IPS-18a (cell line): ENCODE data around the gene ITLN1.
"Not testable (repeated sequence)": the region's sequence is repeated elsewhere in the genome, so short reads cannot be mapped to it uniquely, and the experiment has no call there.

ENCODE experiments used
- H3K27ac ChIP-seq: one replicate; pipeline ENCODE4 v1.5.1; 2013; ENCODE audit warnings: low read length
- H3K27me3 ChIP-seq: one replicate; pipeline ENCODE4 v1.6.1; 2013; ENCODE audit warnings: mild to moderate bottlenecking, low read length; ENCODE audit not compliant: control insufficient read depth, insufficient read depth
- H3K36me3 ChIP-seq: one replicate; pipeline ENCODE4 v1.6.1; 2013; ENCODE audit warnings: low read depth, low read length; ENCODE audit not compliant: control insufficient read depth
- H3K4me1 ChIP-seq: one replicate; pipeline ENCODE4 v1.6.1; 2013; ENCODE audit warnings: low read depth, low read length; ENCODE audit not compliant: control insufficient read depth
- H3K4me3 ChIP-seq: one replicate; pipeline ENCODE4 v1.5.1; 2013; ENCODE audit warnings: low read length
- H3K9ac ChIP-seq: one replicate; pipeline ENCODE4 v1.6.1; 2013; ENCODE audit warnings: mild to moderate bottlenecking, low read length, moderate library complexity
- H3K9me3 ChIP-seq: one replicate; pipeline ENCODE4 v1.6.1; 2013; ENCODE audit warnings: low read depth, low read length; ENCODE audit not compliant: control insufficient read depth

ITLN1 gene

DNA sequence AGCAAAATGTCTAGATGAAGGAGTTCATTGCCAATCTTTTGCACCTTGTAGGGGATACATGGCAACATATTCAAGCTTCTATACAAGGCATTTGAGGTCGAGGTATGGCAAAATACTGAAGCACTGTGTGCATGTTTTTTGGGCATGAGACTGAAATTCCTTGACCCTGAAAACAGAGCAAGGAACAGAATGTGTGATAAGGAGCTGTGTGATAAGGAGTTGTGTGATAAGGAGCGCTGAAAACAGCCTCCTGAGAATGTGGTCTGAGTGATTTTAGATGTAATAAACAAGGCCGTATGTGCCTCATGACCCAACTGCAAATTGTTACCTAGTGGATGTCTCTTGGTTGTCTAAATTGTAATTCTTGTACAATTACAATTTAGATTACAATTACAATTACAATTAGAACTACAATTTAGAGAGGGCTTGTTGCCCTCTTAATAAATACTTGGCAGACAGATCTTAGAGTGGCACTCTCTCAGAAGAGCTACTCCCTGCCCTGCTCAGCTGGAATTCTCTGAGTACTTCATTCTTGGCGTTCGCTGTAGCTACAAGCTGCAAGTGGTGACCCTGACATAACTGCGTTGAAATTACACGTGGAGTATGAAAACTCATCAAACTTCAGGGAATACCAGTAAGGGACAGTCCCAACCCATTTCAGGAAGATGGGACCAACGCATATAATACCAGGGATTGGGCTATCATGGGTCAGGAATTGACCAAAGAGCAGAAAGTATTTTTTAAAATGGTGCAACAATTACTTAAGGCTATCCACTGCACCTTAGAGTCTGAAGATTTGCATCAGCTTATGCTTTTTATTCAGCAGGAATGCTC lies 20.0 kb upstream of the ITLN1 start:
- H3K27ac ChIP-seq: no peak overlapping the region
- no peak overlapping the region for H3K9ac ChIP-seq
- no peaks in the 10 kb centered on the region for H3K9me3 ChIP-seq
- no peak overlapping the region for H3K4me3 ChIP-seq
- H3K27me3 ChIP-seq: no peaks in the 10 kb centered on the region
- H3K4me1 ChIP-seq: no peaks in the 10 kb centered on the region
- no peaks in the 10 kb centered on the region for H3K36me3 ChIP-seq

DNA sequence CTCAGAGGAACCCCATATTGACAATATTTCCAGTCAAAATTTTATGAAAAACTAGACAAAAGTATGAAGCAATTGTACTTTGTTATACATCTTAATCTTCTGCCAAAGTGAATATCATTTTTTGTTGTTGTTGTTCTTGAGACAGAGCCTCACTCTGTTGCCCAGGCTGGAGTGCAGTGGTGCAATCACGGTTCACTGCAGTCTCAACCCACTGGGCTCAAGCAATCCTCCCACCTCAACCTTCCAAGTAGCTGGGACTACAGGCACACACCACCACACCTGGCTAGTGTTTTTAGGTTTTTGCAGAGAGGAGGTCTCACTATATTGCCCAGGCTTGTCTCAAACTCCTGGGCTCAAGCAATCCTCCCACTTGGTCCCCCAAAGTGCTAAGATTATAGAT lies 17.3 kb upstream of the ITLN1 start:
- H3K4me3 ChIP-seq, H3K9ac ChIP-seq, H3K9me3 ChIP-seq, H3K27ac ChIP-seq, H3K4me1 ChIP-seq, H3K36me3 ChIP-seq, H3K27me3 ChIP-seq: not testable (repeated sequence)

DNA sequence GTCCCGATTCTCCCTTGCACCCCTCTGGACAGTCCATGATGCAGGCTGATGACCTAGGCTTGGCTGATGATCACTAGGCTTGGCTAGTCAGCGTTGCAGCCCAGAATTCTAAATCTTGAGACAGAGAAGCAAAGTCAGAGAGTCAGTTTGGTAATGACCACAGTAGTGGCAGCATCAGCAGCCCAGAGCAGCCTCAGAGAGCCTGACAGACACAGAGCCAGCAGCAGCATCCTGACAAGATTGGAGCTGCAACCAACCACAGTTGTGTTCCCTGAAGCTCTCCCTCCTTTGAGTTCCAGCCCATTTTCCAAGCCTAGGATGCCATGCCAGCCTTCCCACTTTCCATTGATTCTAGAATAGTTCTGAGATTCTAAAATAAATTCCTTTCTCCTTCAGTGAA lies 16.8 kb upstream of the ITLN1 start:
- Histone ChIP-seq H3K36me3 (no peaks in the 10 kb centered on the region), H3K4me1 (no peaks in the 10 kb centered on the region), H3K4me3 (no peak overlapping the region), H3K27ac (no peak overlapping the region), H3K9ac (no peak overlapping the region), H3K27me3 (no peaks in the 10 kb centered on the region), H3K9me3 (no peaks in the 10 kb centered on the region)

- H3K4me1 ChIP-seq, H3K9me3 ChIP-seq, H3K27ac ChIP-seq, H3K4me3 ChIP-seq, H3K36me3 ChIP-seq, H3K27me3 ChIP-seq, H3K9ac ChIP-seq: not testable (repeated sequence)
Measured at GRCh38 chr1:160900683-160901082, 15.7 kb upstream of the ITLN1 start.

- H3K4me3 ChIP-seq, H3K4me1 ChIP-seq, H3K9ac ChIP-seq, H3K27ac ChIP-seq, H3K9me3 ChIP-seq, H3K36me3 ChIP-seq, H3K27me3 ChIP-seq: not testable (repeated sequence)
Measured at GRCh38 chr1:160894368-160895135, 9.6 kb upstream of the ITLN1 start.

DNA sequence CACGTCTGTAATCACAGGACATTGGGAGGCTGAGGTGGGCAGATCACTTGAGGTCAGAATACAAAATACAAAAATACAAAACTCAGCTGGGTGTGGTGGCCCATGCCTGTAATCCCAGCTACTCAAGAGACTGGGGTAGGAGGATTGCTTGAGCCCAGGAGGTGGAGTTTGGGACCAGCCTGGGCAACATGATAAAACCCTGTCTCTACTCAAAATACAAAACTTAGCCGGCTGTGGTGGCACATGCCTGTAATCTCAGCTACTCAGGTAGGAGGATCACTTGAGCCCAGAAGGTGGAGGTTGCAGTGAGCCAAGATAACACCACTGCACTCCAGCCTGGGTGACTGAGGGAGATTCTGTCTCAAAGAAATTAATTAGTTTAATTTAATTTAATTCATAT lies 6.5 kb upstream of the ITLN1 start:
- H3K4me3 ChIP-seq: no peak overlapping the region
- H3K36me3 ChIP-seq: no peaks in the 10 kb centered on the region
- H3K4me1 ChIP-seq: no peaks in the 10 kb centered on the region
- no peaks in the 10 kb centered on the region for H3K27me3 ChIP-seq
- H3K27ac ChIP-seq: no peak overlapping the region
- no peak overlapping the region for H3K9ac ChIP-seq
- no peaks in the 10 kb centered on the region for H3K9me3 ChIP-seq

GRCh38 chr1:160888926-160889325 lies 3.9 kb upstream of the ITLN1 start:
- Histone ChIP-seq H3K9ac (no peak overlapping the region), H3K36me3 (no peaks in the 10 kb centered on the region), H3K9me3 (no peaks in the 10 kb centered on the region), H3K27me3 (no peaks in the 10 kb centered on the region), H3K4me3 (no peak overlapping the region), H3K4me1 (no peaks in the 10 kb centered on the region), H3K27ac (no peak overlapping the region)

GRCh38 chr1:160887071-160887470 lies 2.1 kb upstream of the ITLN1 start:
- Histone ChIP-seq H3K4me3 (no peak overlapping the region), H3K27ac (no peak overlapping the region), H3K27me3 (no peaks in the 10 kb centered on the region), H3K4me1 (no peaks in the 10 kb centered on the region), H3K36me3 (no peaks in the 10 kb centered on the region), H3K9me3 (no peaks in the 10 kb centered on the region), H3K9ac (no peak overlapping the region)

DNA sequence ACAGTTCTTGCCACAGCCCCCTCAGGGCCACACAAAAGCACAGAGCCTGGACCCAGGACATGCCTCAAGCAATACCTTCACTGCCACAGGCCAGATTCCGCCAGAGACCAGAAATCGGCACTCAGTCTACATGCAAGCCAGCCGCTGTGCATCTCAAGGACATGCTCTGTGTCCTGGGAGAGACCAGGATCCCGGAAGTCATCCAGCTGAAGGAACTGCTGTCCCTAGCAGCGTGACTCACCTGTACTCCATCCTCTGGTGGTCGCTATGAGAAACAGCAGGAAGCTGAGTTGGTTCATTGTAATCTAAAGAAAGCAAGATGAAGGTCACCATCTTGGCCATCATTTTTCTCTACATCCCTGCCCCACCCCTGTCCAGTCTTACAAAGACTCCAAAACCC lies 401 bp downstream of the ITLN1 start:
- Histone ChIP-seq H3K27ac (no peak overlapping the region), H3K9ac (no peak overlapping the region), H3K36me3 (no peaks in the 10 kb centered on the region), H3K4me3 (no peak overlapping the region), H3K4me1 (no peaks in the 10 kb centered on the region), H3K9me3 (no peaks in the 10 kb centered on the region), H3K27me3 (no peaks in the 10 kb centered on the region)

DNA sequence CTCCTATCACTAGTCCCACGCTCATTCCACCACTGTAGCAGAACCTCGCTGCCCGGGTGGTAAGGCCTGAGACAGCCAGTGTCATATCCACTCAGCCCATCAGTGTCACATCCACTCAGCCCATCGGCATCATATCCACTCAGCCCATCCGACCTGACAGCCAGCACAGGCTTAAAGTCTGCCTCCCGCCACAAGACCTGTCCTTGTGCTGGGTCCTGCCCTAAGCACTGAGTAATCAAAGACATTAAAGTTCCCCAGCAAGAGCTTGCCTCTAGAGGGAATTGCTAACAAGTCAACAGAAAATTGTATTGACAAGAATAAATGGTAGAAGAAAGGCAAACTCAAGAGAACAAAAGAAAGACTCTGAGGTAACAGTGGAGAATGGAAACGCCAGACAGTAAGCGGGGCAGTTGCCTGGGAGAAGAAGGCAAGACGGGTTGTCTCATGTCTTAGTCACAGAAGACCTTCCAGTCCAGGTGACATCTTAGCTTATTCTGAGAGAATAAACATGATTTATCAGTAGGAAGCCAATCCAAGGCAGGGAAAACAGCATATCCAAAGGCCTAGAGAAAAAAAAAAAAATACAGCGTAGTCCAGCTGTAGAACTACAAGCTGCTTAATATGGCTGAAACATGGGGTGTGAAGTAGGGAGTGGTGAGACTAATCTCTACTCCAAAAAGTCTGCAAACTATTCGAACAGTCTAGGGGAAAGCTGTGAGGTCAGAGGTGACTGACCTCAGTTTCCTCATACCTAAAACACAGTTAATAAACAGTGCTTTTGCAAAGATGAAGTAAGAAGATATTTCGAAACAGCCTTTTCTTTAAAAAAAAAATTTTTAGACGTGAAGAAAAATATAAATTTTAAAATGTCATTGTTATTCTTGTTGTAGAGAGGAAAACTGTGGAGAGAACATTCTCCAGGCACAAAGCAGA lies 1.1 kb downstream of the ITLN1 start:
- Histone ChIP-seq H3K36me3 (no peaks in the 10 kb centered on the region), H3K27ac (no peak overlapping the region), H3K9ac (no peak overlapping the region), H3K9me3 (no peaks in the 10 kb centered on the region), H3K4me3 (no peak overlapping the region), H3K4me1 (no peaks in the 10 kb centered on the region), H3K27me3 (no peaks in the 10 kb centered on the region)

DNA sequence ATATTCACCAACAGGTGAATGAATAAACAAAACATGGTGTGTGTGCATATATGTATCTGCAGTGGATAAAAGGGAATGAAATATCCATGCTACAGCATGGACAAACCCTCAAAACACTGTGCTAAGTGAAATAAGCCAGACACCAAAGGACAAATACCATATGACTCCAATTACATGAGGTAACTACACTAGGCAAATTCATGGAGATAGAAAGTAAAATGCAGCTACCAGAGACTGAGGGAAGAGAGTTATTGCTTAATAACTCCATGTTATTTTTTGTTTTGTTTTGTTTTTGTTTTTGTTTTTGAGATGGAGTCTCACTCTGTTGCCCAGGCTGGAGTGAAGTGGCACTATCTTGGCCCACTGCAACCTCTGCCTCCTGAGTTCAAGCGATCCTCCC lies 2.4 kb downstream of the ITLN1 start:
- Histone ChIP-seq H3K36me3 (no peaks in the 10 kb centered on the region), H3K9me3 (no peaks in the 10 kb centered on the region), H3K4me1 (no peaks in the 10 kb centered on the region), H3K27ac (no peak overlapping the region), H3K4me3 (no peak overlapping the region), H3K9ac (no peak overlapping the region), H3K27me3 (no peaks in the 10 kb centered on the region)
